GM23248 (cell line): ENCODE data around the gene ZBTB7C.

Experiments
- EZH2 ChIP-seq: fragments of 200-600 bp; sonication (generic); IDR thresholded peaks from 2 replicates; pipeline ENCODE4 v1.6.1; 2018; ENCODE audit warnings: antibody characterized with exemption, mild to moderate bottlenecking; ENCODE audit not compliant: insufficient read depth, poor library complexity, severe bottlenecking
- EZH2phosphoT487 ChIP-seq: fragments of 200-600 bp; sonication (generic); IDR thresholded peaks from 2 replicates; pipeline ENCODE4 v1.6.1; 2018; ENCODE audit warnings: antibody characterized with exemption, moderate library complexity, mild to moderate bottlenecking, low read depth; ENCODE audit not compliant: insufficient read depth

DNA sequence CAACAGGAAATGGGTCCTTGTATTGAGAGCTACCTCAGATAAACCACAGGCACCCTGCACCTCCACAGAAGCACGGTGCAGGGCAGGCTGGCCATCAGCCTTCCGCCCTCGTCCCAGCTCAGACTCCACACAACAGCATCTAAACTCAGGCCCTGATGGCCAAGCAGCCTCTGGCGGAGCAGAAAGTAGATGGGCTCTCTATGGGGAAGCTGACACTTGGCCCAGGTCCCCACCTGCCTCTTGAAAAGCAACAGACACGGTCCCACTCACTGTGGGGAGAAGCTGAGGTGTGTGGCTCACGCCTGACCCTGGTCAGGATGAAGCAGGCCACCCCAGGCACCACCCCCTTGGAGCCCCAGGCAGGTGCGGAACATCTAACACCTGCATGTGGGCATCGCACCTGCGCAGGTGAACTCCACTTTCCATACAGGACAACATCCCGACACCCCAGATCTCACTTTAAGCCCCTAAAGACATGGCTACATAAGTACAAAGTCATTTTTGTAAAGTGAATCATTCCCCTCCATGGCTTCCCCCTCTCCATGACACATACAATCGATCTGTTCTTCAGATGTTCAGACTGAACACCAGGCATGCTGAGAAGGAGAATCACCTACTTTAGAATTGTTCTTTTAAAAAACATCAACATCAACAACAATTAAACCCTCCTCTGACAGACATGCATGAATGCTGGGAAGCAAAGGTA lies 208.4 kb downstream of the ZBTB7C start:
- no peak for TF ChIP-seq EZH2
- TF ChIP-seq EZH2phosphoT487: no peak
